Epithelial cell of esophagus (primary cell): ENCODE data around the gene INHBB.

ENCODE experiments used
- DNase-seq: peaks from one replicate; pipeline ENCODE4 v3.0.0; 2010; ENCODE audit warnings: low read depth
- H3K4me3 ChIP-seq: 2 replicates; pipeline ENCODE4 v1.5.1; 2011; ENCODE audit warnings: mild to moderate bottlenecking, low read length, control low read depth
- CTCF ChIP-seq: IDR thresholded peaks from 2 replicates; pipeline ENCODE4 v1.5.1; 2011; ENCODE audit warnings: low read depth, mild to moderate bottlenecking, low read length, control low read depth, inconsistent platforms; ENCODE audit not compliant: insufficient read depth; ENCODE audit errors: missing control alignments

Gene INHBB

GRCh38 chr2:120326066-120326465, 19.9 kb upstream of the INHBB start:
- TF ChIP-seq CTCF: no peak
- H3K4me3 ChIP-seq: no peak overlapping the region
- DNase-seq: no peak

DNA sequence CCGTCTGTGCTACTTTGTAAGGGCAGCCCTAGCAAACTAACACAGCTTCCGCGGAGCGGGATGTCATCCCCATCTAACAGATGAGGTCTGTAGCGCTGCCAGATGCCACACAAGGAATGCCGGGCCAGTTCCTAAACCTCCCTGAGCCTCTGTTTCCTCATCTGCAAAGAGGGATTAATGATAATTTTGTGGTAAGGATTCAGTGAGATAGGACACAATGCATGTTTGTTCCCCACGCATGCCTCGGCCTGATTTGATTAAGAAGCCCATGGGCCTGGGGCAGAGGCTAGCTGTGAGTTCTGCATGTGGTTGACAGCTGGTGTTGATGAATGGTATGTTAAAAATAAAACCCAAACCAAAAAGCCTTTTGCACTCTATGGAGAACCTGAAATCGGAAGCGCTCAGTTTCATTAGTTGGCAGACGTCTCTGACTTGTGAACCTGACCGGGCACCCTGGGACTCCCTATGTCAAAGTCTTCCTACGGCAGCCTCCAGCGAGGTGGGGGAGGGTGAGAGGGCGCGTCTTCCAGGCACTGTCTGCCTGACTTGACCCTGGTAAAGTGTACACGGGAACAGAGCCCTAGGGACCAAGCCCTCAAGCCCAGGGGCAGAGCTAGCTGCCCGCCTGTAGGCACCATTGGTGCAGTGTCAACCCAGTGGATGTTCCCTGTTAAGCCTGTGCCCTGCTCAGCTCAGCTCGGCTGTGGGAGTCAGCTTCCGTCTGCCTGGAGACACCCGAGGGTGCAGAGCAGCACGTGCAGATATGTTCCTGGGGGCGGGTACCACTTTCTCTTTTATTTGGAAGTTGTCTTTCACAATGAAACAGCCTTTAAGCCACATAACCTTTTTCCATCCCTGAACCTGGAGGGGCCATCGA, 14.8 kb upstream of the INHBB start:
- no peak overlapping the region for H3K4me3 ChIP-seq
- TF ChIP-seq CTCF: no peak
- no peak for DNase-seq

DNA sequence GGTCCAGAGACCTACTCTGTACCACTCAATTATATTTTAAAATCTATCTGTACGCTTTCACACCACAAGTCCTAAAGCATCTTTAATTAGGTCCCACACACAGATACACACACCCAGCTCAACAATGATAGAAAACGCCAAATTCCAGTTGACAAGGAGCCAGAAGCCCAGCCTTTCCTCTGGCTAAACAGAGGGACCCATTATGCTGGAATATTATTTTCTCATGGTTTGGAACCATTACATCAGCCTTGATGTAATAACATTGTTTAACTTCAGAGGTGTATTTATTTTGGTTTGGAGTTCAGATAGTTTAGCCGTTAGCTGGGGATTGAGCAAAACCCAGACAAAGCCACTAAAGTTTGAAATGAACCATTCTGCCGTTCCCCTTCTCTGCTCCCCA, 14.0 kb upstream of the INHBB start:
- TF ChIP-seq CTCF: no peak
- H3K4me3 ChIP-seq: no peak overlapping the region
- DNase-seq: no peak

DNA sequence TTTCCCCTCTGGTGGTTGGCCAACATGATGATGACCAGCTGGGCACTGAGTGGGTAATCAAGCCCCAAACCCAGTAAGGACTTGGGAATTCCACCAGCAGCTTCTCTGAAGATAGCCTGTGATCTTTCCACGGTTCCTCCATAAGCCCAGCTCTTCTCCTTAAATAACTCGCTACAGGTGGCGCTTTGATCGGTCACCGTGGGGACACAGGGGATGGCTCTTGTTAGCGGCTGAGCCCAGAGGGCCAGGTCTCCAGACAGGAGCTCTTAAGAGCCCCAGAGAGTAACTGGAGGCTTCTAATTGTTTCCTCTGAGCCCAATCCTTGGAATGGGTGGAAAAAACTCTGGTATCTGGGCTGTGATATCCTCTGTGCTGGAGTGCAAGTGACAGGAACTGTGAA, 13.6 kb upstream of the INHBB start:
- DNase-seq: no peak
- no peak overlapping the region for H3K4me3 ChIP-seq
- no peak for TF ChIP-seq CTCF

GRCh38 chr2:120334068-120334467, 11.9 kb upstream of the INHBB start:
- H3K4me3 ChIP-seq: no peak overlapping the region
- DNase-seq: no peak
- TF ChIP-seq CTCF: no peak

- H3K4me3 ChIP-seq: no peak overlapping the region
- no peak for DNase-seq
- TF ChIP-seq CTCF: no peak
Observed at GRCh38 chr2:120336749-120337148, 9.2 kb upstream of the INHBB start.

- no peak overlapping the region for H3K4me3 ChIP-seq
- DNase-seq: peak; percentile 42
- TF ChIP-seq CTCF: no peak
Observed at GRCh38 chr2:120338015-120338414, 7.9 kb upstream of the INHBB start.
